ENCODE data around the gene NKAPL.

DNA sequence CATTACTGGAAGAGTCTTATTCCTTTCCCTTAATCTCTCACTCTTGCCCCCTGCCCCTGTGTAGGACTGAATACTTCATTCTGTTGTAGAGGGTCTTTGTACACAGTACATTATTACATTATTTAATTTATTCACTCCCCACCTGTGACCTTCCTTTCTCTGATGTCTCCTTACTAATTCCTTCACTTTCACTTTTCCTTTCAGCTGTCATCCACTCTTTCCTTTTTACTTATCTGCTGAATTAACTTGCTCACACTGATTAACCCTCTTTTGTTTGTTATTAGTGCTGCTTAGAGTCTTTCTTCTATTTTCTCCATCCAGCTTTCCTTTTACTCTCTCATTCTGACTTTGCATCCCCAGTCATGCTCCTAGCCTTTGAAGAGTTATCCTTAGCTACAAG is 15.8 kb downstream of the NKAPL start:
- TF ChIP-seq EZH2 (IDR thresholded peaks at IDR 0.05; ENCODE audit: insufficient read depth, poor library complexity, severe bottlenecking): no peak
- TF ChIP-seq EZH2phosphoT487 (IDR thresholded peaks at IDR 0.05; ENCODE audit: insufficient read depth, low read depth): no peak
